Mucosa of gallbladder (tissue), 1 donor: ENCODE results near the gene EGR2. TPM values are rescaled to one million over a fixed set of nuclear protein-coding genes. Genes with fewer than 3 reads are reported as not detected.

Source experiments
- DNase-seq: peaks from one replicate; pipeline ENCODE4 v3.0.0-alpha.2; 2020; ENCODE audit warnings: low spot score
- total RNA-seq: library from RNA; stranded (reverse); gene quantifications from one replicate; pipeline ENCODE4 v1.2.1, GENCODE V29; 2021
- donor health status: DM: no; HTN: no; CAD: no.

EGR2 gene
- total RNA-seq, result 19.3 TPM

DNA sequence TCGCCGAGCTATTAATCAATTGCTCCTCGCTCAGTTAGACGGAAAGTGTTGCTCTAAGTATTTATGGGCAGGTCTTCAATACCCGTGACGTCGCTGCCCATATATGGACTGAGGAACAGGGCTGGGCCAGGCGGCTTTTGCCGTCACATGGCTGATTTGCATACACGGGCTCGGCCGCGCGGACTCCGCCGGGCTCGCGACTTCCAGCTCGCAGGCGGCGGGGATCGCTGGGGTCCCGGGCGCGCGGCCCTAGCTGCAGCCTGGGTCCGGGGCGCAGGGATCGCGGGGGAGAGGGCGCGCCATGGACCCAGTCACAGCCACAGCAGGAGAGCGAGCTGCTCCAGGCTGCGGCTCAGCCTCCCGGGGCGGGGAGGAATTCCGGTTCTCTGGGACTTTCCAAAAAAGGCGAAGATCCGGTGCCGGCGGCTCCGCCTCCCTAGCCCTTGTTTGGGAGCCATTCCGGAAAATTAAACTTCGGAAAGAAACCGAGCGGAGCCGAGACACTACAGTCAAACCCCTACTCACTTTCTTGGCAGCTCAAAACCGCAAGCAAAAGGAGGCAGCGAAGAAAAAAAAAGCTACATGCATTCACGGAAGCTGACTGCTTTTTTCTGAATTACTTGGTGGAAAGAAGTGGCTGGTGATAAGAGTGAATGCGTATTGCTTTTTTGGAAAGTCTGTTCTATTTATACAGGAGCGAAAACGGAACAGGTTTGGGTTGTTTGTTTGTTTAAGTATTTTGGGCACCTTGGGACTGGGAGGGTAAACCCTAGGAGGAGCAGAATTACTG, at the start of gene EGR2:
TSS of gene EGR2 (minus strand) at position 36 of the 790 bp plus-strand sequence. CDS start 337 bp downstream, outside the sequence.
- DNase-seq, result peak; percentile 95

GRCh38 chr10:62862447-62862846, 46.3 kb upstream of the EGR2 start:
- DNase-seq, result no peak

- DNase-seq, result no peak
These were observed 45.3 kb upstream of the EGR2 start for GRCh38 chr10:62861507-62861906.

GRCh38 chr10:62860946-62861345, 44.8 kb upstream of the EGR2 start:
- no peak for DNase-seq

DNA sequence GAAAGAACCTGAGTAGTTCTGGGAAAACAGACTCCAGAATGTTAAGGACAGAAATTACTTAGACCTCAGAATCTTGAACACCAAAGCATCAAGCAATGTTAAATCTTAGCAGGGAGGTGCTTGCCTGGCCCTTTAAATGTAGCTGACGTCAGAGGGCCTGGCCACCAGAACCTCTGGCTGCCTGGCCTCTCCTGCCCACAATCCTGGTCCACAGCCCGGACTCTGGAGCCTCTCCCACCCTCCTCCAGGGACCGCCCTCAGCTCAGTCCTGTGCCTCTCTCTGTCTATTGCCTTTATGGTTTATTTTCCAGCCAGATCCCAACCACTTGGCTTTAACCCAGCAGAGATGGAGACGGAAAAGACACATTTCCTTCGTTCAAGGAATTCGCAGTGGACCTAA, 42.2 kb upstream of the EGR2 start:
- DNase-seq, result peak; percentile 37

DNA sequence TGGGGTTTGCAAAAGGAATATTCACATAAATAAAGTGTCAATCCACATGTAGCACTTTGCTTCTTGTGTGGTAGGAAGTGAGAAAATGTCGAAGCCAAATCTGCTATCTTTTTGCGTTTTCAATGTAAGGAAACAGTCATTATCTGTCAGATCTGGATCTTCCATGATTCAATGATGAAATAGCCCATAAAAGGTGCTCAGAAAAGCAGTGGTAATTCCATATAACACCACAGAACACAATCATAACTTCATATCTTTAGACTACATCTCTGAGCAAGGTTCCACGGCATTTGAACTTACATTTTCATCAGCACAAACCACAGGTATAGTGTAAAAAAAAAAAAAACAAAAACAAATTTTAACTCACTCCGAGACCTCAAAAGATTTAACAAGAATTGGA, 39.9 kb upstream of the EGR2 start:
- DNase-seq, result no peak

DNA sequence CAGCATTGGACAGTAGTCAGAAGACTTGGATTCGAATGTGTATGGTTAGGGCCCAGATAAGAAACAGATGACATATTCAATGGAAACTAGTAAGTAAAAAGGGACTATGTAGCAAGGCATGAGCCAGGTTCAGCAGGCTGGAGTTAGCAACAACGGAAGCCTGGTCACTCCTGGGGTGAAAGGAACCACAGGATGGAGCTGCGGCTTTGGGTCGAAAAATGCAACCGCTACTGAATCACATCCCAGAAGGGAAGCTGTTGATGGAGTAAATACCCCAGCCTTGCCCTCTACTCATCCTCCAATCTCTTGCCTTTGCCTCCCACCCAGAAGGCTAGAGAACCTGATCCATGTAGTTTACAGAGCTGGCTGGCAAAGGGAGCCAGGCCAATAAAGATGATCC, 37.5 kb upstream of the EGR2 start:
- no peak for DNase-seq

DNA sequence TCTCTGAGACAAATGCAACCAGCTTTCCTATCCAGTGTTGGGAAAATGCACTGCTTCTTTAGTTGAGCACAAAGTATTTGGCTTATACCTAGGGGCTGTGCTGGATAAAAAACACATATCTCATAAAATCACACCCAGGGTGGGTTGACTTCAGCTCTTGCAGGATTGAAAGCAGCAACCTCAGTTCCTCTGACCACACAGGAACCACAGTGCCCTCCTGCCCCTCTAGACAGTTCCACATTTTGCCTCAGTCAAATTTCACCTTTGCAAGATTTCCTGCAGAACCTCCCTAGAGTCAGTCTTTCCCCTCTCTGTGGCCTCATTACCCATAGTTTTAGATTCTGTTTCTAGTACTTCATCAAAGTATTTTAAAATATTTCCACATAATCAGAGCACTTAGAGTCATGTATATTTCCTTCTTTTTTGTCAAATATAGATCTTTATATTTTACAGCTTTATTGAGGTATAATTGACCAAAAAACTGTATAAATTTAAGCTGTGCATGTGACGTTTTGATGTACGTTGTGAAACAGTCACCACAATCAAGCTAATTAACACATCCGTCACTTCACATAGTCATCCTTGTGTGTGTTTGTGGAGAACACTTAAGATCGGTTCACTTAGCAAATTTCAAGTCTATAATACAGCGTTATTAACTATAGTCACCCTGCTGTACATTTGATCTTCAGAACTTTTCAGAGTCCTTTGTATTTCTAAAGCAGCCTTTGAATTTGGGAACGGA, 37.0 kb upstream of the EGR2 start:
- DNase-seq, result no peak

- no peak for DNase-seq
These were observed 35.3 kb upstream of the EGR2 start for GRCh38 chr10:62851442-62851841.

DNA sequence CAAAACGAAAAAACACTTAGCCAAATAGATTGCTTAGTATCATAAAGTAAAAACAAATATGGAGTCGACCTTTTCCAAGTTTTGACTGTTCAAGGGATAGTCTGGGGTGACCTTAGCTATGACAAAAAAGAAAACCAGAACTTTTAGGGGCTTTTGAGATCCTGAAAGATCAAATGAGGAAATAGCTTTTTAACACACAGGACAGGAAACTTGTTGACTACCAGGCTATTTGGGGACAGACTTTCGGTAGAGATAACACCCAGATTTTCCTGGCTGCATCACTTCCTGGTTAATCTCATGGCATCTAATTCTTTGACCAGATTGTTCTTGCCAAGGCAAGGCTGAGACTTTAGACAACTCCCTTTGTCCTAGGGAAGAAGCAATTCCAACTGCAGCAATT, 34.5 kb upstream of the EGR2 start:
- no peak for DNase-seq

GRCh38 chr10:62847433-62847832, 31.3 kb upstream of the EGR2 start:
- DNase-seq, result no peak

GRCh38 chr10:62844280-62845011, 28.3 kb upstream of the EGR2 start:
- no peak for DNase-seq

GRCh38 chr10:62843600-62843999, 27.4 kb upstream of the EGR2 start:
- DNase-seq, result no peak

GRCh38 chr10:62842983-62843382, 26.8 kb upstream of the EGR2 start:
- no peak for DNase-seq

GRCh38 chr10:62839590-62839989, 23.4 kb upstream of the EGR2 start:
- no peak for DNase-seq

GRCh38 chr10:62831346-62831745, 15.2 kb upstream of the EGR2 start:
- no peak for DNase-seq

GRCh38 chr10:62830679-62831078, 14.5 kb upstream of the EGR2 start:
- DNase-seq, result no peak

DNA sequence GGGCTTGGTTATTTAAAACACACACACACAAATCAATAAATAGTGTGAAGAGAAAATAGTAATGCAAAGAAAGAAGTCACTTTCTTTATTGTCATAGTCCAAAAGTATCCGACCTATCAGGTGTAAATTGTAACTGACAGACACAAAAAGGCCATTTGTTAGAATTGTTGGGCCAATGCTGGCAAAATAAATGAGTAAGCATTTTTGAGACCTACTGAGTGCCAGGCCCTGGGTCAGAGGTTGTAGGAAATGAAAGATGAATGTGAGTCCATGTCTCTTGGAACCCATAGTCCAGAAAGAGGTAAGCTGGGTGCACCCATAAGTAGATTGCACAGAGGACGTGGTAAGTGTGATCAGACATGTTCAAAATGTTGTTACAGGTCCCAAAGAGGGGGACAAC, 13.5 kb upstream of the EGR2 start:
- no peak for DNase-seq

DNA sequence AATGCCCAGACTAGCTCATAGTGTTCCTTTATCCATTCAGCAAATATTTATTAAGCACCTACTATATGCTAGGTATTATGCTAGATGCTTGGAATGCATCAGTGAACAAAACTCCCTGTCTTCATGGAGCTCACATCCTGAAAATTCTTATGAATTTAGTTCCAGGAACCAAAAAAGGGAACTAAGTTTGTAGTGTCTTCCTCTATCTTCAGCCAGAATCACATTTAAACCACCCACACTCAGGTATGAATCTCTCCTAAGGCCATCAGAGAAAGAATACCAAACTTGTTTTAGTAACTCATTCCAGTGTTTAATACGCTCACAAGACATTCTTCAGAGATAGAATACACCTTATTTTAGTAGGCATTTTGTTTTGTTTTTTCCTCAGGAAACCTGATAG, 10.1 kb upstream of the EGR2 start:
- no peak for DNase-seq

- DNase-seq, result no peak
These were observed 4.4 kb upstream of the EGR2 start for GRCh38 chr10:62820586-62820985.

GRCh38 chr10:62819141-62819920, 3.2 kb upstream of the EGR2 start:
- no peak for DNase-seq
